Measurements from ENCODE around the gene GAS2L1.
A peak's percentile ranks its signal among the peaks of the same experiment; 100 is the strongest.

GAS2L1 gene

GRCh38 chr22:29300467-29300806 is 6.0 kb upstream of the GAS2L1 start:
- no peak overlapping the region for H3K27ac ChIP-seq (ENCODE audit: low read depth in 2 of 2, low read length in 2 of 2)
- H3K4me1 ChIP-seq (ENCODE audit: control insufficient read depth in 2 of 2, insufficient read depth in 2 of 2, low read length in 2 of 2), result peaks cover 0 to 10% of the 10 kb centered on the region in 2 donors
- H3K27me3 ChIP-seq (ENCODE audit: control insufficient read depth in 2 of 2, insufficient read depth in 2 of 2, low read length in 2 of 2), result no peaks in the 10 kb centered on the region
- H3K36me3 ChIP-seq (ENCODE audit: control insufficient read depth in 2 of 2, insufficient read depth in 2 of 2, low read length in 2 of 2), result peaks cover 50 to 55% of the 10 kb centered on the region in 2 donors
- no peak overlapping the region for H3K4me3 ChIP-seq (ENCODE audit: low read length in 2 of 2)
- H3K9ac ChIP-seq (ENCODE audit: low read depth in 1 of 2, low read length in 2 of 2), result no peak overlapping the region
- H3K9me3 ChIP-seq (ENCODE audit: control insufficient read depth in 2 of 2, low read length in 2 of 2), result no peaks in the 10 kb centered on the region

GRCh38 chr22:29300807-29301601 is 5.4 kb upstream of the GAS2L1 start:
- H3K9ac ChIP-seq (ENCODE audit: low read depth in 1 of 2, low read length in 2 of 2), result no peak overlapping the region
- no peaks in the 10 kb centered on the region for H3K27me3 ChIP-seq (ENCODE audit: control insufficient read depth in 2 of 2, insufficient read depth in 2 of 2, low read length in 2 of 2)
- no peak overlapping the region for H3K27ac ChIP-seq (ENCODE audit: low read depth in 2 of 2, low read length in 2 of 2)
- H3K4me1 ChIP-seq (ENCODE audit: control insufficient read depth in 2 of 2, insufficient read depth in 2 of 2, low read length in 2 of 2), result peaks cover 0 to 10% of the 10 kb centered on the region in 2 donors
- H3K36me3 ChIP-seq (ENCODE audit: control insufficient read depth in 2 of 2, insufficient read depth in 2 of 2, low read length in 2 of 2), result peaks cover 44 to 50% of the 10 kb centered on the region in 2 donors
- H3K9me3 ChIP-seq (ENCODE audit: control insufficient read depth in 2 of 2, low read length in 2 of 2), result no peaks in the 10 kb centered on the region
- H3K4me3 ChIP-seq (ENCODE audit: low read length in 2 of 2), result no peak overlapping the region

- Histone ChIP-seq H3K36me3 (ENCODE audit: control insufficient read depth in 2 of 2, insufficient read depth in 2 of 2, low read length in 2 of 2) (peaks cover 36 to 41% of the 10 kb centered on the region in 2 donors), H3K4me1 (ENCODE audit: control insufficient read depth in 2 of 2, insufficient read depth in 2 of 2, low read length in 2 of 2) (peaks cover 3 to 12% of the 10 kb centered on the region in 2 donors), H3K27me3 (ENCODE audit: control insufficient read depth in 2 of 2, insufficient read depth in 2 of 2, low read length in 2 of 2) (no peaks in the 10 kb centered on the region), H3K27ac (ENCODE audit: low read depth in 2 of 2, low read length in 2 of 2) (no peak overlapping the region), H3K9ac (ENCODE audit: low read depth in 1 of 2, low read length in 2 of 2) (no peak overlapping the region), H3K4me3 (ENCODE audit: low read length in 2 of 2) (no peak overlapping the region), H3K9me3 (ENCODE audit: control insufficient read depth in 2 of 2, low read length in 2 of 2) (no peaks in the 10 kb centered on the region)
Observed at GRCh38 chr22:29301716-29302401, 4.6 kb upstream of the GAS2L1 start.

GRCh38 chr22:29302402-29302680 is 4.1 kb upstream of the GAS2L1 start:
- H3K4me1 ChIP-seq (ENCODE audit: control insufficient read depth in 2 of 2, insufficient read depth in 2 of 2, low read length in 2 of 2), result peaks cover 4 to 12% of the 10 kb centered on the region in 2 donors
- H3K36me3 ChIP-seq (ENCODE audit: control insufficient read depth in 2 of 2, insufficient read depth in 2 of 2, low read length in 2 of 2), result peaks cover 31 to 36% of the 10 kb centered on the region in 2 donors
- no peak overlapping the region for H3K4me3 ChIP-seq (ENCODE audit: low read length in 2 of 2)
- no peaks in the 10 kb centered on the region for H3K27me3 ChIP-seq (ENCODE audit: control insufficient read depth in 2 of 2, insufficient read depth in 2 of 2, low read length in 2 of 2)
- H3K9ac ChIP-seq (ENCODE audit: low read depth in 1 of 2, low read length in 2 of 2), result no peak overlapping the region
- no peaks in the 10 kb centered on the region for H3K9me3 ChIP-seq (ENCODE audit: control insufficient read depth in 2 of 2, low read length in 2 of 2)
- H3K27ac ChIP-seq (ENCODE audit: low read depth in 2 of 2, low read length in 2 of 2), result no peak overlapping the region

- Histone ChIP-seq H3K27ac (ENCODE audit: low read depth in 2 of 2, low read length in 2 of 2) (no peak overlapping the region), H3K4me1 (ENCODE audit: control insufficient read depth in 2 of 2, insufficient read depth in 2 of 2, low read length in 2 of 2) (peaks cover 10 to 14% of the 10 kb centered on the region in 2 donors), H3K4me3 (ENCODE audit: low read length in 2 of 2) (no peak overlapping the region), H3K27me3 (ENCODE audit: control insufficient read depth in 2 of 2, insufficient read depth in 2 of 2, low read length in 2 of 2) (no peaks in the 10 kb centered on the region), H3K9me3 (ENCODE audit: control insufficient read depth in 2 of 2, low read length in 2 of 2) (no peaks in the 10 kb centered on the region), H3K9ac (ENCODE audit: low read depth in 1 of 2, low read length in 2 of 2) (no peak overlapping the region), H3K36me3 (ENCODE audit: control insufficient read depth in 2 of 2, insufficient read depth in 2 of 2, low read length in 2 of 2) (peaks cover 26 to 31% of the 10 kb centered on the region in 2 donors)
Observed at GRCh38 chr22:29302681-29303465, 3.6 kb upstream of the GAS2L1 start.

GRCh38 chr22:29305836-29306174 is 645 bp upstream of the GAS2L1 start:
- Histone ChIP-seq H3K9me3 (ENCODE audit: control insufficient read depth in 2 of 2, low read length in 2 of 2) (no peaks in the 10 kb centered on the region), H3K9ac (ENCODE audit: low read depth in 1 of 2, low read length in 2 of 2) (peak overlapping the region in 1 of 2 donors; percentile 74), H3K27me3 (ENCODE audit: control insufficient read depth in 2 of 2, insufficient read depth in 2 of 2, low read length in 2 of 2) (no peaks in the 10 kb centered on the region), H3K4me3 (ENCODE audit: low read length in 2 of 2) (peak overlapping the region in 1 of 2 donors; percentile 79), H3K36me3 (ENCODE audit: control insufficient read depth in 2 of 2, insufficient read depth in 2 of 2, low read length in 2 of 2) (peaks cover 4% of the 10 kb centered on the region in 2 donors), H3K27ac (ENCODE audit: low read depth in 2 of 2, low read length in 2 of 2) (no peak overlapping the region), H3K4me1 (ENCODE audit: control insufficient read depth in 2 of 2, insufficient read depth in 2 of 2, low read length in 2 of 2) (peaks cover 37 to 41% of the 10 kb centered on the region in 2 donors)

- Histone ChIP-seq H3K9me3 (ENCODE audit: control insufficient read depth in 2 of 2, low read length in 2 of 2) (no peaks in the 10 kb centered on the region), H3K27ac (ENCODE audit: low read depth in 2 of 2, low read length in 2 of 2) (peak overlapping the region; percentile 55 to 65), H3K9ac (ENCODE audit: low read depth in 1 of 2, low read length in 2 of 2) (peak overlapping the region; percentile 41 to 74), H3K36me3 (ENCODE audit: control insufficient read depth in 2 of 2, insufficient read depth in 2 of 2, low read length in 2 of 2) (no peaks in the 10 kb centered on the region), H3K4me1 (ENCODE audit: control insufficient read depth in 2 of 2, insufficient read depth in 2 of 2, low read length in 2 of 2) (peaks cover 46 to 50% of the 10 kb centered on the region in 2 donors), H3K4me3 (ENCODE audit: low read length in 2 of 2) (peak overlapping the region; percentile 77 to 79), H3K27me3 (ENCODE audit: control insufficient read depth in 2 of 2, insufficient read depth in 2 of 2, low read length in 2 of 2) (no peaks in the 10 kb centered on the region)
Observed at GRCh38 chr22:29306835-29307595, 565 bp downstream of the GAS2L1 start.

GRCh38 chr22:29307596-29308147 is 1.2 kb downstream of the GAS2L1 start:
- Histone ChIP-seq H3K36me3 (ENCODE audit: control insufficient read depth in 2 of 2, insufficient read depth in 2 of 2, low read length in 2 of 2) (no peaks in the 10 kb centered on the region), H3K4me3 (ENCODE audit: low read length in 2 of 2) (peak overlapping the region; percentile 77 to 79), H3K9ac (ENCODE audit: low read depth in 1 of 2, low read length in 2 of 2) (peak overlapping the region; percentile 41 to 74), H3K4me1 (ENCODE audit: control insufficient read depth in 2 of 2, insufficient read depth in 2 of 2, low read length in 2 of 2) (peaks cover 46 to 47% of the 10 kb centered on the region in 2 donors), H3K27me3 (ENCODE audit: control insufficient read depth in 2 of 2, insufficient read depth in 2 of 2, low read length in 2 of 2) (no peaks in the 10 kb centered on the region), H3K9me3 (ENCODE audit: control insufficient read depth in 2 of 2, low read length in 2 of 2) (no peaks in the 10 kb centered on the region), H3K27ac (ENCODE audit: low read depth in 2 of 2, low read length in 2 of 2) (peak overlapping the region; percentile 55 to 65)

GRCh38 chr22:29308148-29308790 is 1.8 kb downstream of the GAS2L1 start:
- peaks cover 0 to 2% of the 10 kb centered on the region in 2 donors for H3K27me3 ChIP-seq (ENCODE audit: control insufficient read depth in 2 of 2, insufficient read depth in 2 of 2, low read length in 2 of 2)
- no peaks in the 10 kb centered on the region for H3K9me3 ChIP-seq (ENCODE audit: control insufficient read depth in 2 of 2, low read length in 2 of 2)
- peak overlapping the region in 1 of 2 donors; percentile 77 for H3K4me3 ChIP-seq (ENCODE audit: low read length in 2 of 2)
- peaks cover 49% of the 10 kb centered on the region in 2 donors for H3K4me1 ChIP-seq (ENCODE audit: control insufficient read depth in 2 of 2, insufficient read depth in 2 of 2, low read length in 2 of 2)
- peak overlapping the region; percentile 17 to 32 for H3K27ac ChIP-seq (ENCODE audit: low read depth in 2 of 2, low read length in 2 of 2)
- no peak overlapping the region for H3K9ac ChIP-seq (ENCODE audit: low read depth in 1 of 2, low read length in 2 of 2)
- no peaks in the 10 kb centered on the region for H3K36me3 ChIP-seq (ENCODE audit: control insufficient read depth in 2 of 2, insufficient read depth in 2 of 2, low read length in 2 of 2)

Data from mucosa of rectum (tissue), 2 donors.